ENCODE measurements around the gene ETFDH.
A peak's percentile ranks its signal among the peaks of the same experiment; 100 is the strongest.
"Not testable (repeated sequence)": the region's sequence is repeated elsewhere in the genome, so short reads cannot be mapped to it uniquely, and the experiment has no call there.

Gene ETFDH

DNA sequence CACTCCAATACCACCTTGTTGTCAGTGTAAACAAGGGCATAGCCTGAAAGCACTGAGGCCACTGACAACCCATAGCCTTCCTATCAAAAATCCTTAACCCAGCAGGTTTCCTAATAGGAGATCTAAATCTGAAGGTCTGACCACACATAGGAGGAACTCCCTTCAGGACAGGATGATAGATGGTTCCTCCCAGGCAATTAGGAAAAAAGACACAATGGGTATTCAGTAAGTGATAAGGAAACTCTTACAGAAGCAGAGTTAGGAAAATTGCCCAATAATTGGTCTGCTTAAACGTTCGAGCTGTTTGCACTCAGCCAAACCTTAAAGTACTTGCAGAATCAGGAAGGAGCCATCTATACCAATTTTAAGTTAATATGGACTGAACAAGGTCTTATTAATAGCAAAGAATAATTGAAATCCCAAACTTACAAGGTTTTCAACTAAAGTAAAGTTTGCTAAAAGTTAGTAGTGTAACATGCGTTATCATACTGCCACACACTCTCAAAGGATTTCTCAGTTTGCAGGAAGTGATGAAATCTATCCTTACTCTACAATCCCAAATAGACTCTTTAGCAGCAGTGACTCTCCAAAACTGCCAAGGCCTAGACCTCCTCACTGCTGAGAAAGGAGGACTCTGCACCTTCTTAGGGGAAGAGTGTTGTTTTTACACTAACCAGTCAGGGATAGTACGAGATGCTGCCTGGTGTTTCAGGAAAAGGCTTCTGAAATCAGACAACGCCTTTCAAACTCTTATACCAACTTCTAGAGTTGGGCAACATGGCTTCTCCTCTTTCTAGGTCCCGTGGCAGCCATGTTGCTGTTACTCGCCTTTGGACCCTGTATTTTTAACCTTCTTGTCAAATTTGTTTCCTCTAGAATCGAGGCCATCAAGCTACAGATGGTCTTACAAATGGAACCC, 8.1 kb upstream of the ETFDH start:
- not testable (repeated sequence) for H3K4me1 ChIP-seq (ENCODE audit: control insufficient read depth in 1 of 2, insufficient read depth in 2 of 2, low read length in 2 of 2); H2BK12ac ChIP-seq (ENCODE audit: low read length); H3K27ac ChIP-seq (ENCODE audit: low read depth, low read length); H4K12ac ChIP-seq (ENCODE audit: low read depth, low read length); H3K4me3 ChIP-seq (ENCODE audit: low read depth, low read length); H3K79me2 ChIP-seq (ENCODE audit: control insufficient read depth, insufficient read depth, low read length, poor library complexity); H3K4me2 ChIP-seq (ENCODE audit: low read length); H3K18ac ChIP-seq (ENCODE audit: low read length); H2AK5ac ChIP-seq (ENCODE audit: low read length); H3K36me3 ChIP-seq (ENCODE audit: control insufficient read depth in 1 of 2, insufficient read depth in 2 of 2, low read length in 2 of 2); H2BK5ac ChIP-seq (ENCODE audit: low read depth, low read length, poor library complexity); H3K79me1 ChIP-seq (ENCODE audit: low read length); H4K8ac ChIP-seq (ENCODE audit: low read depth, low read length); H2AFZ ChIP-seq (ENCODE audit: insufficient read depth, low read length, poor library complexity); H3K4ac ChIP-seq (ENCODE audit: low read depth, low read length); H2BK120ac ChIP-seq (ENCODE audit: insufficient read depth, low read length, poor library complexity); H3K14ac ChIP-seq (ENCODE audit: low read length); H3K27me3 ChIP-seq (ENCODE audit: insufficient read depth, low read length); H3K9me3 ChIP-seq (ENCODE audit: insufficient read depth, low read depth, low read length); H4K91ac ChIP-seq (ENCODE audit: low read depth, low read length); H3K23ac ChIP-seq (ENCODE audit: low read length); H3K9ac ChIP-seq (ENCODE audit: low read length)
- no CpG with 5 or more reads among the region's 8 CpGs for WGBS (ENCODE audit: extremely low coverage, insufficient coverage, insufficient read length)
- DNase-seq: peak in 1 of 2 donors; percentile 23

DNA sequence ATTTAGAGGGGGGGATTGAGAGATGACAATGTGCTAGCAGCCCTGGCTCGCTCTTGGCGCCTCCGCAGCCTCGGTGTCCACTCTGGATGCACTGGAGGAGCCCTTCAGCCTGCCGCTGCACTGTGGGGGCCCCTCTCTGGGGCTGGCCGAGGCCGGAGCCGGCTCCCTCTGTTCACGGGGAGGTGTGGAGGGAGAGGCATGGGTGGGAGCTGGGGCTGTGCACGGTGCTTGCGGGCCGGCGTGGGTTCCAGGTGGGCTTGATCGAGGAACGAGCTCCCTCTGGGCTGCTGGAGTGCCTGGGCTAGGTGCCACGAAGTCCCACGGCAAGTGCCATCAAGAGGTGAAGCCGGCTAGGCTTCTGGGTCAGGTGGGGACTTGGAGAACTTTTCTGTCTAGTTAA, 7.3 kb upstream of the ETFDH start:
- Histone ChIP-seq H4K8ac (ENCODE audit: low read depth, low read length) (no peak overlapping the region), H2BK5ac (ENCODE audit: low read depth, low read length, poor library complexity) (no peak overlapping the region), H2AFZ (ENCODE audit: insufficient read depth, low read length, poor library complexity) (no peak overlapping the region), H3K4me1 (ENCODE audit: control insufficient read depth in 1 of 2, insufficient read depth in 2 of 2, low read length in 2 of 2) (no peaks in the 10 kb centered on the region), H4K12ac (ENCODE audit: low read depth, low read length) (no peak overlapping the region), H3K4me2 (ENCODE audit: low read length) (no peak overlapping the region), H2BK12ac (ENCODE audit: low read length) (no peak overlapping the region), H2AK5ac (ENCODE audit: low read length) (no peak overlapping the region), H3K9ac (ENCODE audit: low read length) (no peak overlapping the region), H3K14ac (ENCODE audit: low read length) (no peak overlapping the region), H3K27me3 (ENCODE audit: insufficient read depth, low read length) (no peaks in the 10 kb centered on the region), H3K36me3 (ENCODE audit: control insufficient read depth in 1 of 2, insufficient read depth in 2 of 2, low read length in 2 of 2) (no peaks in the 10 kb centered on the region), H2BK120ac (ENCODE audit: insufficient read depth, low read length, poor library complexity) (no peak overlapping the region), H3K18ac (ENCODE audit: low read length) (no peak overlapping the region), H3K27ac (ENCODE audit: low read depth, low read length) (no peak overlapping the region), H4K91ac (ENCODE audit: low read depth, low read length) (no peak overlapping the region), H3K79me1 (ENCODE audit: low read length) (no peaks in the 10 kb centered on the region), H3K4ac (ENCODE audit: low read depth, low read length) (no peak overlapping the region), H3K4me3 (ENCODE audit: low read depth, low read length) (no peak overlapping the region), H3K9me3 (ENCODE audit: insufficient read depth, low read depth, low read length) (no peaks in the 10 kb centered on the region), H3K79me2 (ENCODE audit: control insufficient read depth, insufficient read depth, low read length, poor library complexity) (no peaks in the 10 kb centered on the region), H3K23ac (ENCODE audit: low read length) (no peak overlapping the region)
- DNase-seq: no peak
- no CpG with 5 or more reads among the region's 18 CpGs for WGBS (ENCODE audit: extremely low coverage, insufficient coverage, insufficient read length)

DNA sequence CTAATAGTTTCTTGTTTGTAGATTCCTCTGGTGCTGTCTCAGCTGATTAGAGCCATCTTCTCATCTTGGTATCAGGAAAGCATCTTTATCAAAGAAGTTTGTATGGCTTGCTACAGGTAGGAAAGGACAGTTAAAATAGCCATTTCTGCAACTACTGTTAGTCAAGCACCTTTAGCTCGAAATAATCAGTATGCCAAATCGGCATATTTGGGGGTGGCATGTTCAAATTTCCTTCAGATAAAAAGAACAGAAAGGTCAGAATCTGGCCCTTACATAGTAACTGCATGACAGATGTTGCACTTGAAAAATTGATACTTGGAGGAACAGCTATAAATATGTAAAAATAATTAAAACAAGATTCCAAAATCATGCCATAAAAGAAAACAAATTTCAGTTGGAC, 5.2 kb upstream of the ETFDH start:
- Histone ChIP-seq H4K8ac (ENCODE audit: low read depth, low read length) (no peak overlapping the region), H3K27ac (ENCODE audit: low read depth, low read length) (no peak overlapping the region), H3K4ac (ENCODE audit: low read depth, low read length) (no peak overlapping the region), H3K4me1 (ENCODE audit: control insufficient read depth in 1 of 2, insufficient read depth in 2 of 2, low read length in 2 of 2) (peaks cover 0 to 3% of the 10 kb centered on the region in 2 experiments), H2BK5ac (ENCODE audit: low read depth, low read length, poor library complexity) (no peak overlapping the region), H2BK12ac (ENCODE audit: low read length) (no peak overlapping the region), H3K9ac (ENCODE audit: low read length) (no peak overlapping the region), H4K91ac (ENCODE audit: low read depth, low read length) (no peak overlapping the region), H4K12ac (ENCODE audit: low read depth, low read length) (no peak overlapping the region), H3K4me2 (ENCODE audit: low read length) (no peak overlapping the region), H3K14ac (ENCODE audit: low read length) (no peak overlapping the region), H3K36me3 (ENCODE audit: control insufficient read depth in 1 of 2, insufficient read depth in 2 of 2, low read length in 2 of 2) (no peaks in the 10 kb centered on the region), H3K18ac (ENCODE audit: low read length) (no peak overlapping the region), H3K27me3 (ENCODE audit: insufficient read depth, low read length) (no peaks in the 10 kb centered on the region), H3K79me2 (ENCODE audit: control insufficient read depth, insufficient read depth, low read length, poor library complexity) (peaks cover 4% of the 10 kb centered on the region), H3K23ac (ENCODE audit: low read length) (no peak overlapping the region), H3K9me3 (ENCODE audit: insufficient read depth, low read depth, low read length) (no peaks in the 10 kb centered on the region), H2AFZ (ENCODE audit: insufficient read depth, low read length, poor library complexity) (no peak overlapping the region), H2AK5ac (ENCODE audit: low read length) (no peak overlapping the region), H3K79me1 (ENCODE audit: low read length) (peaks cover 3% of the 10 kb centered on the region), H3K4me3 (ENCODE audit: low read depth, low read length) (no peak overlapping the region), H2BK120ac (ENCODE audit: insufficient read depth, low read length, poor library complexity) (no peak overlapping the region)
- WGBS (ENCODE audit: extremely low coverage, insufficient coverage, insufficient read length): no CpG with 5 or more reads among the region's 2 CpGs
- no peak for DNase-seq

DNA sequence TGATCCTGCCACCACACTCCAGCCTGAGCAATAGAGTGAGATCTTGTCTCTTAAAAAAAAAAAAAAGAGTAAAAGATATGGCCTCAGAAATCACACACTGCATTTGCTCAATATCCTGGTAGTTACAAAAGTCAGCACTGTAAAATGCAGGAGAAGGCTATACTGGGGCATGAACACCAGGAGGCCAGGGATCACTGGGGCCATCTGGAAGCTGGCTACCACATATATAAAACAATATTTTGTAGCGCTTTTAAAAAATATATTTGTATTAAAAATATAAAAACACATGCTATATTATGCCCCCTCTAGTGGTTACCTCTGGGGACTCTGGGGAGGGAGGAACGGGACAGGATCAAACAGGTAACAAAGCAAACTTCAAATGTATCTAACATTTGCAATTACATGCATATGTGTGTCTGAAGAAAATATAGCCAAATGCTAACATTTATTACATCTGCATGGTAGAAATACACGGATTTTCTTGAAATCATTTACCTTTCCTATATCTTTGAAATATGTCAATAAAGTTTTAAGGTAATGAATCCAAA, 4.4 kb upstream of the ETFDH start:
- H4K8ac ChIP-seq (ENCODE audit: low read depth, low read length): no peak overlapping the region
- no peak overlapping the region for H2BK5ac ChIP-seq (ENCODE audit: low read depth, low read length, poor library complexity)
- no peak overlapping the region for H3K4me2 ChIP-seq (ENCODE audit: low read length)
- no peaks in the 10 kb centered on the region for H3K9me3 ChIP-seq (ENCODE audit: insufficient read depth, low read depth, low read length)
- H3K36me3 ChIP-seq (ENCODE audit: control insufficient read depth in 1 of 2, insufficient read depth in 2 of 2, low read length in 2 of 2): no peaks in the 10 kb centered on the region
- H2AFZ ChIP-seq (ENCODE audit: insufficient read depth, low read length, poor library complexity): no peak overlapping the region
- peaks cover 0 to 3% of the 10 kb centered on the region in 2 experiments for H3K4me1 ChIP-seq (ENCODE audit: control insufficient read depth in 1 of 2, insufficient read depth in 2 of 2, low read length in 2 of 2)
- peak; percentile 21 to 71 for DNase-seq
- H3K79me1 ChIP-seq (ENCODE audit: low read length): peaks cover 6% of the 10 kb centered on the region
- no peak overlapping the region for H3K4ac ChIP-seq (ENCODE audit: low read depth, low read length)
- H2AK5ac ChIP-seq (ENCODE audit: low read length): no peak overlapping the region
- no peak overlapping the region for H3K14ac ChIP-seq (ENCODE audit: low read length)
- no CpG with 5 or more reads among the region's 3 CpGs for WGBS (ENCODE audit: extremely low coverage, insufficient coverage, insufficient read length)
- no peak overlapping the region for H2BK120ac ChIP-seq (ENCODE audit: insufficient read depth, low read length, poor library complexity)
- H4K12ac ChIP-seq (ENCODE audit: low read depth, low read length): no peak overlapping the region
- no peaks in the 10 kb centered on the region for H3K27me3 ChIP-seq (ENCODE audit: insufficient read depth, low read length)
- peaks cover 4% of the 10 kb centered on the region for H3K79me2 ChIP-seq (ENCODE audit: control insufficient read depth, insufficient read depth, low read length, poor library complexity)
- no peak overlapping the region for H3K4me3 ChIP-seq (ENCODE audit: low read depth, low read length)
- no peak overlapping the region for H3K27ac ChIP-seq (ENCODE audit: low read depth, low read length)
- no peak overlapping the region for H3K18ac ChIP-seq (ENCODE audit: low read length)
- H3K9ac ChIP-seq (ENCODE audit: low read length): no peak overlapping the region
- no peak overlapping the region for H2BK12ac ChIP-seq (ENCODE audit: low read length)
- no peak overlapping the region for H4K91ac ChIP-seq (ENCODE audit: low read depth, low read length)
- H3K23ac ChIP-seq (ENCODE audit: low read length): no peak overlapping the region

Data from trophoblast cell (in vitro differentiated cells and primary cell).